Smooth muscle cell (in vitro differentiated cells): ENCODE measurements around the gene R3HCC1L. TPM values are rescaled to one million over a fixed set of nuclear protein-coding genes. Genes with fewer than 3 reads are reported as not detected.

Experiments used
- DNase-seq: peaks from one replicate; lab custom pipeline; 2025; ENCODE audit not compliant: unreplicated experiment; lab: John Stamatoyannopoulos, UW
- H2AFZ ChIP-seq: fragments of 200-600 bp; sonication (generic); 2 replicates; pipeline ENCODE4 v1.6.0; 2016; ENCODE audit warnings: antibody characterized with exemption, low read depth, mild to moderate bottlenecking
- H3F3A ChIP-seq: fragments of 200-600 bp; sonication (generic); 2 replicates; pipeline ENCODE4 v1.6.0; 2017; ENCODE audit warnings: antibody characterized with exemption, low read depth
- H3K27ac ChIP-seq: fragments of 200-600 bp; sonication (generic); 2 replicates; pipeline ENCODE4 v1.5.1; 2016; ENCODE audit warnings: low read depth, mild to moderate bottlenecking
- H3K27me3 ChIP-seq: fragments of 200-600 bp; sonication (generic); 2 replicates; pipeline ENCODE4 v1.6.1; 2016; ENCODE audit warnings: low read depth, mild to moderate bottlenecking
- H3K36me3 ChIP-seq: fragments of 200-600 bp; sonication (generic); 2 replicates; pipeline ENCODE4 v1.5.1; 2016; ENCODE audit warnings: low read depth
- H3K4me1 ChIP-seq: fragments of 200-600 bp; sonication (generic); 2 replicates; pipeline ENCODE4 v1.5.1; 2016; ENCODE audit warnings: low read depth
- H3K4me2 ChIP-seq: fragments of 200-600 bp; sonication (generic); 2 replicates; pipeline ENCODE4 v1.6.0; 2016; ENCODE audit warnings: mild to moderate bottlenecking
- H3K4me3 ChIP-seq: fragments of 200-600 bp; sonication (generic); 2 replicates; pipeline ENCODE4 v1.5.1; 2016; ENCODE audit warnings: mild to moderate bottlenecking
- H3K79me2 ChIP-seq: fragments of 200-600 bp; sonication (generic); 2 replicates; pipeline ENCODE4 v1.6.0; 2016; ENCODE audit warnings: low read depth, mild to moderate bottlenecking
- H3K9ac ChIP-seq: fragments of 200-600 bp; sonication (generic); 2 replicates; pipeline ENCODE4 v1.6.0; 2016; ENCODE audit warnings: low read depth
- H3K9me3 ChIP-seq: fragments of 200-600 bp; sonication (generic); replicated peaks from 2 replicates; pipeline ENCODE4 v1.5.1; 2016; ENCODE audit warnings: low read depth
- H4K20me1 ChIP-seq: fragments of 200-600 bp; sonication (generic); 2 replicates; pipeline ENCODE4 v1.6.0; 2016; ENCODE audit warnings: low read depth
- CTCF ChIP-seq: fragments of 200-600 bp; sonication (generic); IDR thresholded peaks from 2 replicates; pipeline ENCODE4 v1.5.1; 2017; ENCODE audit warnings: borderline replicate concordance, mild to moderate bottlenecking, antibody characterized with exemption; ENCODE audit not compliant: insufficient read depth, poor library complexity, severe bottlenecking
- WGBS: methylation state at CpG from one replicate; pipeline ENCODE4 v1.1.7; 2016; ENCODE audit warnings: low lambda C conversion rate; 5-methylcytosine and 5-hydroxymethylcytosine counted together
- polyA plus RNA-seq: library from polyadenylated mRNA; unstranded; fragments of >200 nt; fragmentation: Nextera tagmentation; extraction: Ambion mirVana; gene quantifications from 2 replicates; pipeline ENCODE4 v1.2.1, GENCODE V29; 2016
- total RNA-seq: library from RNA; depleted of rRNA; stranded (reverse); fragments of >200 nt; gene quantifications from 2 replicates; pipeline ENCODE4 v1.2.3, GENCODE V29; 2014

R3HCC1L gene
- total and polyA plus RNA-seq, 2 experiments from 2014 or later = 11.4 to 12.2 TPM

GRCh38 chr10:98264378-98265065 is 130.1 kb downstream of the R3HCC1L start:
- WGBS = 95% methylated on average over 12 of the region's 12 CpGs
- Histone ChIP-seq H3K9me3 (no peaks in the 10 kb centered on the region), H3K79me2 (no peaks in the 10 kb centered on the region), H3K9ac (no peak overlapping the region), H3K27me3 (no peaks in the 10 kb centered on the region), H2AFZ (no peak overlapping the region), H3K27ac (no peak overlapping the region), H3K4me2 (no peak overlapping the region), H3F3A (no peaks in the 10 kb centered on the region), H4K20me1 (no peaks in the 10 kb centered on the region), H3K4me3 (no peak overlapping the region), H3K36me3 (no peaks in the 10 kb centered on the region), H3K4me1 (peaks cover 12% of the 10 kb centered on the region)
- no peak for TF ChIP-seq CTCF
- DNase-seq = no peak

- peak overlapping the region; percentile 82 for H3K4me2 ChIP-seq
- DNase-seq = no peak
- no peaks in the 10 kb centered on the region for H3K27me3 ChIP-seq
- H3K4me1 ChIP-seq = peaks cover 17% of the 10 kb centered on the region
- H3F3A ChIP-seq = no peaks in the 10 kb centered on the region
- no peak for TF ChIP-seq CTCF
- H3K9ac ChIP-seq = no peak overlapping the region
- H3K9me3 ChIP-seq = no peaks in the 10 kb centered on the region
- H2AFZ ChIP-seq = no peak overlapping the region
- H4K20me1 ChIP-seq = no peaks in the 10 kb centered on the region
- H3K27ac ChIP-seq = no peak overlapping the region
- WGBS = 82% methylated on average over 10 of the region's 17 CpGs
- no peaks in the 10 kb centered on the region for H3K36me3 ChIP-seq
- no peak overlapping the region for H3K4me3 ChIP-seq
- no peaks in the 10 kb centered on the region for H3K79me2 ChIP-seq
Measured at GRCh38 chr10:98265403-98266378, 131.2 kb downstream of the R3HCC1L start.

GRCh38 chr10:98266647-98267046 is 132.2 kb downstream of the R3HCC1L start:
- H2AFZ ChIP-seq = no peak overlapping the region
- H3K9me3 ChIP-seq = no peaks in the 10 kb centered on the region
- no peak for TF ChIP-seq CTCF
- WGBS = 66% methylated on average over 5 of the region's 5 CpGs
- H3K9ac ChIP-seq = no peak overlapping the region
- no peaks in the 10 kb centered on the region for H3K36me3 ChIP-seq
- H3K4me2 ChIP-seq = peak overlapping the region; percentile 82
- H3K4me1 ChIP-seq = peaks cover 17% of the 10 kb centered on the region
- no peaks in the 10 kb centered on the region for H3K79me2 ChIP-seq
- no peak overlapping the region for H3K27ac ChIP-seq
- no peaks in the 10 kb centered on the region for H3K27me3 ChIP-seq
- no peak overlapping the region for H3K4me3 ChIP-seq
- DNase-seq = no peak
- H3F3A ChIP-seq = no peaks in the 10 kb centered on the region
- H4K20me1 ChIP-seq = no peaks in the 10 kb centered on the region
